Measurements from ENCODE around the gene ZNF143.

Gene ZNF143

GRCh38 chr11:9470765-9471164 is 10.0 kb downstream of the ZNF143 start:
- POLR2A ChIA-PET = no interaction called here
- CTCF ChIA-PET = no interaction called here
- TF ChIP-seq TARDBP (IDR thresholded peaks at IDR 0.05) (no peak), FOXK2 (IDR thresholded peaks at IDR 0.05) (no peak), FOXA1 (IDR thresholded peaks at IDR 0.05) (no peak), FOXM1 (IDR thresholded peaks at IDR 0.05; ENCODE audit: borderline replicate concordance) (no peak)
- DNase-seq (ENCODE audit: extremely low spot score) = no peak

GRCh38 chr11:9473408-9473807 is 12.6 kb downstream of the ZNF143 start:
- CTCF ChIA-PET = interaction anchor here (2.4 kb wide), 1 partner anchor 33 kb away, joined by 9 read pairs; no protein-coding TSS in a partner anchor
- POLR2A ChIA-PET = interaction anchor here (1.5 to 4.4 kb wide), 2 partner anchors 9 to 13 kb away, joined by 3 to 44 read pairs; partner anchors contain the start of gene ZNF143
- peak; percentile 23 for DNase-seq (ENCODE audit: extremely low spot score)
- TF ChIP-seq FOXK2 (IDR thresholded peaks at IDR 0.05) (no peak), CTBP1 (IDR thresholded peaks at IDR 0.05; ENCODE audit: borderline replicate concordance) (peak; percentile 80; the same call in 1 of the 2 replicates), ARNT (IDR thresholded peaks at IDR 0.05) (no peak), PKNOX1 (IDR thresholded peaks at IDR 0.05) (peak; percentile 85), FOXA1 (IDR thresholded peaks at IDR 0.05) (no peak), ZNF384 (IDR thresholded peaks at IDR 0.05) (peak; percentile 36; the same call in 1 of the 2 replicates)

DNA sequence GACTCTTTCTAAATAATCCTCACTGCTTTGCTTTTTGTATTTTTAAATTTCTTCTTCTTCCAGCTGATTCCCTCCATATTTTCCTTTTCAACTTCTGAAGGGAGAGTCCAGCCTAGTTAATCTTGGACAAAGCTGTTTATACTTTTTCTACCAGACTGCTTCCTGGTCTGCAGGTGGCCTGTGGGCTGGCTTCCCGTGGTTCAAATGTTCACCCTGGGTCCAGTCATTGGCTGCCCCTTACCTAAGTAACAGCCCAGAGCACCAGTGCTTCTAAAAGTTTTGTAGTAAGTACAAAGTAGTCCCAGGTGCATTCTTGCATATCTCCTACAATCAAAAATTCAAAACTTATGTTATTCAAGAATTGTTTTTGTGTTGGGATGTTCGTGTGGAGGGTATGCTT is 19.1 kb downstream of the ZNF143 start:
- ChIA-PET CTCF (interaction anchor here (1.4 kb wide), 1 partner anchor 27 kb away, joined by 3 read pairs; no protein-coding TSS in a partner anchor), POLR2A (interaction anchor here (3.2 kb wide), 1 partner anchor 20 kb away, joined by 19 read pairs; the partner anchor contains the start of gene ZNF143)
- no peak for DNase-seq (ENCODE audit: extremely low spot score)
- TF ChIP-seq SP1 (IDR thresholded peaks at IDR 0.05) = no peak

DNA sequence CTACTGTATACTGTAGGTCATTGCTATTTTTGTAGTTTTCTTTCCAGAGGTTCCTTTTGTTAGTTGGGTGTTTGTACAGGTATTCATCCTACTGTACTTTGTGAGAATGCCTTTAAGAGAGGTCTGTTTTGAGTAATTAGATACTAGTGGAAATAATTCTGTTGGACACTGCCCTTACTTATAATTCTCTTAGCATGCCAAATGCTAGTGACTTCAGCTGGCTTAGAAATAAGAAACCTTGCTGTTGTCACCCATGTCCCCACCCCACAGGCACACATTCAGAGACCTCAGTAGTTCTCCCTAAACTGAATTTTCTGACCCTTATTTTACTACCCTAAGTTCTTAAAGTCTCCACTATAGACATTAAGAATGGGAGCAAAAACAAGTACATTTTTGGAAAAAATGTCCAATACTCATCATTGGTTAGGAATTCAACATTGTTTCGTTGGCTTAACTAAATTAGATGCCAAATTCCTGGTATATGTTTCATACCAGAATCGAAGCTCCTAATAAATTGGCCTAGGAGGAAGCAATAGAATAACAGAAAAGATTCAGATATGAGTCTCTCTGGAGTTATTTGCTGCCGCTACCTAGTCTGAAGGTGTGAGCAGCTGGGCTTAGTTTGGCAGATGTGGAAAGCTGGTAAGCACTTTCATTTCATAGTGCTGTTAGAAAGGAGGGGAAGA is 28.4 kb downstream of the ZNF143 start:
- ChIA-PET CTCF (interaction anchor here (1.2 kb wide), 1 partner anchor 17 kb away, joined by 4 read pairs; no protein-coding TSS in a partner anchor), POLR2A (interaction anchor here (2.4 kb wide), 1 partner anchor 29 kb away, joined by 9 read pairs; the partner anchor contains the start of gene ZNF143)
- DNase-seq (ENCODE audit: extremely low spot score) = no peak

DNA sequence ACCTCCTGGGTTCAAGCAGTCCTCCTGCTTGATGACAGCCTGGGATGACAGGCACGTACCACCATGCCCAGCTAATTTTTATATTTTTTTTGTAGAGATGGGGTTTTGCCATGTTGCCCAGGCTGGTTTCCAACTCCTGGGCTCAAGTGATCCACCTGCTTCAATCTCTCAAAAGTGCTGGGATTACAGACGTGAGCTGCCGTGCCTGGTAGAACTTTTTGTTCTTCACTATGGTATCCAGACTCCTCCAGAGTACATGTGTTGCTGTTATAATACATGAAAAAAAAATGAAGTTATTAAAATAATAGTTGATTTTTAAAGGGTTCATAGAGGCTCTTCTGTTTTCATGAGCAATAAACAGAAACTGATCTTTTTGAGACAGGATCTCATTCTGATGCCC is 29.6 kb downstream of the ZNF143 start:
- TF ChIP-seq CTBP1 (IDR thresholded peaks at IDR 0.05; ENCODE audit: borderline replicate concordance) = no peak
- TF ChIP-seq NFRKB (IDR thresholded peaks at IDR 0.05) = no peak
- no peak for TF ChIP-seq ZNF384 (IDR thresholded peaks at IDR 0.05)
- TF ChIP-seq L3MBTL2 (conservative IDR thresholded peaks at IDR 0.05) = no peak
- TF ChIP-seq HDGF (IDR thresholded peaks at IDR 0.05; ENCODE audit: borderline replicate concordance) = no peak
- TF ChIP-seq TARDBP (IDR thresholded peaks at IDR 0.05) = no peak
- no peak for TF ChIP-seq BHLHE40 (IDR thresholded peaks at IDR 0.05; ENCODE audit: borderline replicate concordance)
- no peak for TF ChIP-seq FOXM1 (IDR thresholded peaks at IDR 0.05; ENCODE audit: borderline replicate concordance)
- TF ChIP-seq SP1 (IDR thresholded peaks at IDR 0.05) = no peak
- no peak for TF ChIP-seq SUZ12 (IDR thresholded peaks at IDR 0.05)
- no peak for TF ChIP-seq FOXK2 (IDR thresholded peaks at IDR 0.05)
- no peak for TF ChIP-seq LEF1 (IDR thresholded peaks at IDR 0.05; ENCODE audit: borderline replicate concordance)
- no peak for TF ChIP-seq ARNT (IDR thresholded peaks at IDR 0.05)
- no peak for TF ChIP-seq PKNOX1 (IDR thresholded peaks at IDR 0.05)
- ChIA-PET CTCF (no interaction called here), POLR2A (interaction anchor here (2.4 kb wide), 1 partner anchor 30 kb away, joined by 9 read pairs; the partner anchor contains the start of gene ZNF143)
- no peak for DNase-seq (ENCODE audit: extremely low spot score)

More for the DNA sequence above, 28.4 kb downstream of the ZNF143 start:
- TF ChIP-seq TARDBP (IDR thresholded peaks at IDR 0.05) (no peak), SUZ12 (IDR thresholded peaks at IDR 0.05) (no peak), BHLHE40 (IDR thresholded peaks at IDR 0.05; ENCODE audit: borderline replicate concordance) (no peak), ARNT (IDR thresholded peaks at IDR 0.05) (no peak), FOXK2 (IDR thresholded peaks at IDR 0.05) (no peak), CTBP1 (IDR thresholded peaks at IDR 0.05; ENCODE audit: borderline replicate concordance) (no peak), SP1 (IDR thresholded peaks at IDR 0.05) (no peak), FOXM1 (IDR thresholded peaks at IDR 0.05; ENCODE audit: borderline replicate concordance) (no peak), PKNOX1 (IDR thresholded peaks at IDR 0.05) (no peak), NFRKB (IDR thresholded peaks at IDR 0.05) (no peak), HDGF (IDR thresholded peaks at IDR 0.05; ENCODE audit: borderline replicate concordance) (no peak), ZNF384 (IDR thresholded peaks at IDR 0.05) (no peak), FOXA1 (IDR thresholded peaks at IDR 0.05) (no peak), ELF4 (IDR thresholded peaks at IDR 0.05) (no peak), LEF1 (IDR thresholded peaks at IDR 0.05; ENCODE audit: borderline replicate concordance) (no peak)

DNA sequence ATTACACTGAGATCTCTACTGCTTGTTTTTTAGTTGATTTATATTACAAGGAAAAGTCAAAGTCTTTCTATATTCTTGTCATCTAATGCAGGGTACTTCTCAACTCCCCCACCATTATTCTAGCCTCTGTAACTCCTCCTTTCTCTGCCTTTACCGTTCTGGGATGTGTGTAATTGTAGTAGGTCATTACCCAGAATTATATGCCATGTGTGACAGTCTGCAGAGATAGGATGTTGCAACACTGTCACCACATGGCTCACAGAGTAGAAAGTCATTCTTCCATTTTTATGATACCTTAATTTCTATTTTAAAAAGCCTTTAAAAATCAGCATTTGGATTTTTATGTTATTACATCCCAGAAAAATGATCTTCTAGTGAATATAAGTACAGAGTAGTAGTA is 32.7 kb downstream of the ZNF143 start:
- DNase-seq (ENCODE audit: extremely low spot score) = no peak
- CTCF ChIA-PET = no interaction called here
- TF ChIP-seq ARNT (IDR thresholded peaks at IDR 0.05) (no peak), FOXM1 (IDR thresholded peaks at IDR 0.05; ENCODE audit: borderline replicate concordance) (no peak), FOXA1 (IDR thresholded peaks at IDR 0.05) (no peak), ELF4 (IDR thresholded peaks at IDR 0.05) (no peak), ZNF384 (IDR thresholded peaks at IDR 0.05) (no peak), LEF1 (IDR thresholded peaks at IDR 0.05; ENCODE audit: borderline replicate concordance) (no peak), SP1 (IDR thresholded peaks at IDR 0.05) (no peak), L3MBTL2 (conservative IDR thresholded peaks at IDR 0.05) (no peak), BHLHE40 (IDR thresholded peaks at IDR 0.05; ENCODE audit: borderline replicate concordance) (no peak), HDGF (IDR thresholded peaks at IDR 0.05; ENCODE audit: borderline replicate concordance) (no peak), CTBP1 (IDR thresholded peaks at IDR 0.05; ENCODE audit: borderline replicate concordance) (no peak)
- POLR2A ChIA-PET = no interaction called here
